Activated T-helper 2 cell treated with anti-CD3 and anti-CD28 coated beads, Interferon-gamma antibody, Interleukin-2, Interleukin-4, amounts not matched to agents 10 μg/mL and 5 μg/mL and 100 μg/mL, durations not matched to agents 14 hours and 24 hours and 36 hours (primary cell): ENCODE results near the gene JOSD1. TPM values are rescaled to one million over a fixed set of nuclear protein-coding genes. Genes with fewer than 3 reads are reported as not detected.
A peak's percentile ranks its signal among the peaks of the same experiment; 100 is the strongest.

ENCODE experiments used
- DNase-seq: peaks from one replicate; pipeline ENCODE4 v3.0.0; 2021; ENCODE audit warnings: low spot score
- H3K27ac Mint-ChIP-seq: one replicate; pipeline ENCODE4 v1.8.0; 2021; ENCODE audit warnings: mixed read lengths
- H3K27me3 Mint-ChIP-seq: one replicate; pipeline ENCODE4 v1.8.0; 2021; ENCODE audit warnings: low read depth, mixed read lengths
- H3K36me3 Mint-ChIP-seq: one replicate; pipeline ENCODE4 v1.8.0; 2021; ENCODE audit warnings: low read depth, mixed read lengths
- H3K4me1 Mint-ChIP-seq: one replicate; pipeline ENCODE4 v1.8.0; 2021; ENCODE audit warnings: low read depth, mixed read lengths
- H3K4me3 Mint-ChIP-seq: one replicate; pipeline ENCODE4 v1.8.0; 2021; ENCODE audit warnings: low read depth, mild to moderate bottlenecking, moderate library complexity, mixed read lengths
- H3K9me3 Mint-ChIP-seq: one replicate; pipeline ENCODE4 v1.8.0; 2021; ENCODE audit warnings: mixed read lengths
- intact Hi-C: fragments of 100-400 bp; cut with micrococcal nuclease; formaldehyde crosslinking; loops from one replicate; pipeline ENCODE4 v1.15.1; 2023
- total RNA-seq: library from RNA; stranded (reverse); gene quantifications from 2 replicates; pipeline ENCODE4 v1.2.3, GENCODE V29; 2022

Gene JOSD1
- total RNA-seq, 1 donor from 2014 or later = 101 TPM

DNA sequence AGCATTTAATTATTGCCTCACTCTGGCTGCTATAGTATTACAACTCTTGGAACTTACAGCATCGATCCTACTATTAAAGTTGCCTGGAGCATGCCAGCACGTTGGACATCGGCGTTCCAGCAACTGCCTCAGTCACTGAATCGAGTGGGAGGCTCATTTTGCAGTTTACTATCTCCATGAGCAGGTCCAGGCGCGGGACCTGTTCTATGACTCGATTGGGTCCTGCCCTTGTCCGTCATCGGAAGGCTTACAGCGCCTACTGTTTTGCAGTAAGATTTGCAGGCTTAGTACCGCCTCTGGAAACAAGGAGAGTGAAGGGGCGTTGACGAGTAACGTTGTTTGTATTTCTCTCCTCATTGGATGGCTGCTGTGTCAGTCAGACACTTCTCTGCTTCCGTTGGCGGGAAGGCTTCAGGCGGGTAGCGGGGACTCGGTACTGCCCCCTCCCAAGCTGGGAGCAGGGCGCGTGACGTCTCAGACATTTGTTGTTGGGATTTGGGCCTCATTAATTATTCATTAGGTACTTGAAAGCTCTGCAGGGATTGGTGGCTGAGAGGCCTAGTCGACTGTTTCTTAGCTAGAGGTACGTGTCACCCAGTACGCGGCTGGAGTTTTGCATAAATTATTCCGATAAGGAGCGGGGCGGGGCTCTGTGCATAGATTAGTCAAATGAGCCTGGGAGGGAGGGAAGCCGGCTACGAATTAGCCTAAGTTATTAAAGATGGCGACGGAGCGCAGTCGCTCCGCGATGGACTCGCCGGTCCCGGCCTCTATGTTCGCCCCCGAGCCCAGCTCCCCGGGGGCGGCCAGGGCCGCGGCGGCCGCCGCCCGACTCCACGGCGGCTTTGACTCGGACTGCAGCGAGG, 4.7 kb upstream of the JOSD1 start, which contains the start of gene GTPBP1:
GTPBP1 (plus strand) TSS at position 710 of the 866 bp plus-strand sequence; CDS start at position 722, 12 bp downstream.
- Mint-ChIP-seq H3K36me3 (peaks cover 36% of the 10 kb centered on the region), H3K27ac (peak within 1 kb of the TSS; percentile 100), H3K27me3 (no peaks in the 10 kb centered on the region), H3K9me3 (no peaks in the 10 kb centered on the region), H3K4me1 (peaks cover 41% of the 10 kb centered on the region), H3K4me3 (peak within 1 kb of the TSS; percentile 91)
- peak; percentile 98 for DNase-seq
- intact Hi-C loops = loop anchor here (1.0 to 10.0 kb wide), 5 partner anchors 49 to 311 kb away; partner anchors contain the start of genes CBY1, DDX17, DMC1 and FAM227A

DNA sequence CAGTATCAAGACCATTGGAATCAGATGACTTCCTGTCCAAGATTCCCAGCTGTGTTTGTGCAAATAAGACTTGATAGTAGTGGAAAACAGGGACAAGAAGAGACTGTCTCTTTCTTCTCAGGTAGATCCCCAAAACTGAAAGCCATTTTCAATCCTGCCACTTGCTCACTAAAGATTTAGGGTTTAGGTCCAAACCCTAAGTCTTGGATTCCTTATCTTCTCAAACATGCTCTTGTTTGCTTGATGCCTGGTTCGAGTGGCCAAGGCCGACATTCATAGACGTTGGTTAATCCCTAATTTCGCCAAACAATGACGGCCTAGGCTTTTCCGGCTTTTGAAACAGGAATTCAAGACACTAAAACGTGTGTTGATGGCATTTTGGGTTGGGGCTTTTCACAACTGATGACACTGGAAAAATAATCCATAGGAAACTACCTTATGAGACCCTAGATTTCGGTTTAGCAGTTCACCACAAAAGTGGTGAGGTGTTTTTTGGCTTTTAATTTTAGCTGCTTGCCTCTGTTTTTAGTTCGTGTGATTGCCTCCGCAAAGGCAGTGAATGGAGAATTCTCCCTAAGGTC, 4.0 kb upstream of the JOSD1 start:
- Mint-ChIP-seq H3K4me1 (peaks cover 37% of the 10 kb centered on the region), H3K4me3 (peak overlapping the region; percentile 86), H3K36me3 (peaks cover 35% of the 10 kb centered on the region), H3K9me3 (no peaks in the 10 kb centered on the region), H3K27ac (peak overlapping the region; percentile 100), H3K27me3 (no peaks in the 10 kb centered on the region)
- no peak for DNase-seq
- intact Hi-C loops = loop anchor here (1.0 to 10.0 kb wide), 5 partner anchors 48 to 310 kb away; partner anchors contain the start of genes CBY1, DDX17, DMC1 and FAM227A

DNA sequence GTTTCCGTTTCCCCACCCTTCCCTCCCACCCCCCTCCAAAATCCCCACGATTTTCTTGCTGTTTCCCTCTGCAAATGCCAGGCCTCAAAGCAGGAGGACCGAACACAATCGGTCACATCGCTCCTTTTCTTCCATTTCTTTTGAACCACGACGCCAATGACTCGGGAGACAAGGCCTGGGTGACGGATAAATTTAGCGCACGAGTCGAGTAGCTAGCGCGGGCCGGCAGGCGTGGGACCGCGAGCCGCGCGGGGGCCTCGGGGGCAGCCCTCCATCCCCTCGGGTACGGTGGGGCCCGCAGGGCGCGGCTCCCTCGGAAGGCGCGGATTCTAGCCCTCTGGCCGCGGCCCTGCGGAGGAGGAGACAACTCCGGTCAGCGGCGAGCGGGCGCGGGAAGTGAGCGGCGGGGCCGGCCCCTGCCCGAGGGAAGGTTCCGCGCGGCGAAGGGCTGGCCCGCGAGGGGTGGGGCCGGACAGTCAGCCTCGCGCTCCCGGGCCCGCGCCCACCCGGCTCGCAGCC, 414 bp downstream of the JOSD1 start:
- H3K4me1 Mint-ChIP-seq = peaks cover 40% of the 10 kb centered on the region
- intact Hi-C loops = loop anchor here (2.0 to 10.0 kb wide), 3 partner anchors 20 to 306 kb away; partner anchors contain the start of genes DMC1 and TOMM22
- peak overlapping the region; percentile 92 for H3K4me3 Mint-ChIP-seq
- H3K27ac Mint-ChIP-seq = peak overlapping the region; percentile 94
- DNase-seq = no peak
- no peaks in the 10 kb centered on the region for H3K27me3 Mint-ChIP-seq
- no peaks in the 10 kb centered on the region for H3K9me3 Mint-ChIP-seq
- peaks cover 40% of the 10 kb centered on the region for H3K36me3 Mint-ChIP-seq

DNA sequence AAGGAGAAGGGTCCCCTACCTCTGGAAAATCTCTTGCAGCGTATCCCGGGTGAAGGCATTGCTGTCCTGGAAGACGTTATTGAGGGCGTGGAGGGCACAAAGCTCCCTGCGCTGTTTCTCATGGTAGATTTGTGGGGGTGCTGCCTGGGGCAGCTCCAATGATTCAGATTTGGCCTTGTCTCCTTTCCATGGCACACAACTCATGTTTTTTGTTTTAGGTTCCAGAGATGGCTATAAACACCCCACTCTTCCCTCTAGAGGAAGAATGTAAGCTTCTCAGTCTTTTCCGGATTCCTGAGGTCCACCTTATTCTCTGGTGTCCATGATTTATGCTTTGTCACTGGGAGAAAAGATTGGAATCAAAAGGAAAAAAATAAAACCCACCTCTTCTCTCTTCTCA, 959 bp downstream of the JOSD1 start:
- no peaks in the 10 kb centered on the region for H3K27me3 Mint-ChIP-seq
- peaks cover 46% of the 10 kb centered on the region for H3K36me3 Mint-ChIP-seq
- H3K27ac Mint-ChIP-seq = peak overlapping the region; percentile 94
- H3K4me1 Mint-ChIP-seq = peaks cover 40% of the 10 kb centered on the region
- no peaks in the 10 kb centered on the region for H3K9me3 Mint-ChIP-seq
- intact Hi-C loops = loop anchor here (2.0 to 10.0 kb wide), 3 partner anchors 19 to 305 kb away; partner anchors contain the start of genes DMC1 and TOMM22
- H3K4me3 Mint-ChIP-seq = peak overlapping the region; percentile 92
- no peak for DNase-seq

DNA sequence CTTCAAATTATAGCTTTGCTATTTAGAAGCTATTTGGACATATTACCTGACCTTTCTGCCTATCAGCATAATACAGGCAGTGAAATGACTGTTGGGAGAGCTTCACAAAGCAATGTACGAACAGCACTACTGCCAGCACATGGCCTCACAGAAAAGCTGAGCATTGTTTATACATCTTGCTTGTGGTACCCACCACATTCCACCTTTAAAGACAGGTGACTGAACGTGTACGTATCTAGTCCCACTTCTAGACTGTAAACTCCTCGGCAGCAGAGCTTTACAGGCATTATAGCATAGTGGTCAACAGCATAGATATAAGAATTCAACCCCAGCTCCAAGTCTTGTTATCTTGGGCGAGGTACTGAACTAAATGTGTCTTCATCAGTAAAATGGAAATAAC, 1.6 kb downstream of the JOSD1 start:
- H3K9me3 Mint-ChIP-seq = no peaks in the 10 kb centered on the region
- H3K4me3 Mint-ChIP-seq = peak overlapping the region; percentile 92
- H3K27ac Mint-ChIP-seq = peak overlapping the region; percentile 94
- H3K36me3 Mint-ChIP-seq = peaks cover 51% of the 10 kb centered on the region
- H3K27me3 Mint-ChIP-seq = no peaks in the 10 kb centered on the region
- intact Hi-C loops = no loop called here
- H3K4me1 Mint-ChIP-seq = peaks cover 39% of the 10 kb centered on the region
- no peak for DNase-seq

DNA sequence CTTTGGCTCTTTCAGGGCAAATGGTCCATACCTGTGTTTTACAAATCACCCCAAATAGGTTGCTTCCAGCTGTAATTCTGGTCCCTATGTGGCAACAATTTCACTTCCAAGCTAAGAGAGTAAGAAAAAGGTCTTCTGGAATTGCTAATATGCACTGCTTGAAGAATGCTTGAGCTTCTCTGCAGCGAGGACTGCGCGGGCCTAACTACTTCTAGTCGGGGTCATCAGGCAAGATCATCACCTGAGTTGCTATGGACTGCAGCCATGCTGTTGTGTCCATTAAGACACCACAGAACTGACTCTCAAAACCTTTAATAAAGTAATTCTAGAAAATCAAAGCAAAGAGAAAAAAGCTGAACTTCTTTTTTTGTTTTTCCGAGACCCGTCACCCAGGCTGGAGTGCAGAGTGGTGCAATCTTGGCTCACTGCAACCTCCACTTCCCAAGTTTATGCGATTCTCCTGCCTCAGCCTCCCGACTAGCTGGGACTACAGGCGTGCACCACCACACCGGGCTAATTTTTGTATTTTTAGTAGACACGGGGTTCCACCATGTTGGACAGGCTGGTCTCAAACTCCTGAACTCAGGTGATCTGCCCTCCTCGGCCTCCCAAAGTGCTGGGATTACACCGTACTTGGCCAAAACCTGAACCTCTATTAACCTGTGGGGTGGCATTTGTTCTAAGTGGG, 2.2 kb downstream of the JOSD1 start:
- H3K4me3 Mint-ChIP-seq = peak overlapping the region; percentile 92
- intact Hi-C loops = no loop called here
- peaks cover 45% of the 10 kb centered on the region for H3K4me1 Mint-ChIP-seq
- no peaks in the 10 kb centered on the region for H3K9me3 Mint-ChIP-seq
- H3K27ac Mint-ChIP-seq = peak overlapping the region; percentile 94
- no peaks in the 10 kb centered on the region for H3K27me3 Mint-ChIP-seq
- no peak for DNase-seq
- H3K36me3 Mint-ChIP-seq = peaks cover 57% of the 10 kb centered on the region

DNA sequence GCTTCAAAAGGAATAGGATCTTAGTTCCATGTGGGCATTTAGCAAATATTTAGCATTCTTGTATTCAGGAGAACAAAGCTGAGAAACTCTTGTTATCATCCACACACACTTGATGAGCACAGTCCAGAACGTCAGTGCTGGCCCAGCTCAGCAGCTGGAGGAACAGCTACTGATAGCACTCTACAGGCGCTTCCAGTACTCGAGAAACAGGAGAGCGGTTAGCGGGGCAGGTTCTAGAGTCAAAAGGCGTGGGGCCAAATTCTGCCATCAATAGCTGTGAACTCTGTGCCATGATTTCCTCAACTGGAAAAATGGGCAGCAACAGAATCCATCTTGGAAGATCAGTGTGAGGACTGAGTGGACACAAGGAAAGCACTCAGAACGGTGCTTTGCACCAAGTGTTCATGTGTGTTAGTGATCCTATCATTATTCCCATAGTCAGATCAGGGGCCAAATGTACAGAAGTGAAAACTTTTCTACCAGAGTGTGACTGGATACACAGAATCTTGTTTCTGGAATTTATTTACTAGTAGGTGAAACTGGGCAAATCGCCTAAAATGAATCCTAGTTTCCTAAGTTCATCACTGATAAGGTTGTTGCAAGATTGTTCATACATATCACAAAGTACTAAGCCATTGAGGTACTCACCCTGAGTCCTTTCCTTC, 3.2 kb downstream of the JOSD1 start:
- DNase-seq = no peak
- H3K4me3 Mint-ChIP-seq = peak overlapping the region; percentile 92
- peak overlapping the region; percentile 84 for H3K27ac Mint-ChIP-seq
- H3K36me3 Mint-ChIP-seq = peaks cover 66% of the 10 kb centered on the region
- no peaks in the 10 kb centered on the region for H3K27me3 Mint-ChIP-seq
- H3K4me1 Mint-ChIP-seq = peaks cover 51% of the 10 kb centered on the region
- H3K9me3 Mint-ChIP-seq = no peaks in the 10 kb centered on the region
- intact Hi-C loops = no loop called here

DNA sequence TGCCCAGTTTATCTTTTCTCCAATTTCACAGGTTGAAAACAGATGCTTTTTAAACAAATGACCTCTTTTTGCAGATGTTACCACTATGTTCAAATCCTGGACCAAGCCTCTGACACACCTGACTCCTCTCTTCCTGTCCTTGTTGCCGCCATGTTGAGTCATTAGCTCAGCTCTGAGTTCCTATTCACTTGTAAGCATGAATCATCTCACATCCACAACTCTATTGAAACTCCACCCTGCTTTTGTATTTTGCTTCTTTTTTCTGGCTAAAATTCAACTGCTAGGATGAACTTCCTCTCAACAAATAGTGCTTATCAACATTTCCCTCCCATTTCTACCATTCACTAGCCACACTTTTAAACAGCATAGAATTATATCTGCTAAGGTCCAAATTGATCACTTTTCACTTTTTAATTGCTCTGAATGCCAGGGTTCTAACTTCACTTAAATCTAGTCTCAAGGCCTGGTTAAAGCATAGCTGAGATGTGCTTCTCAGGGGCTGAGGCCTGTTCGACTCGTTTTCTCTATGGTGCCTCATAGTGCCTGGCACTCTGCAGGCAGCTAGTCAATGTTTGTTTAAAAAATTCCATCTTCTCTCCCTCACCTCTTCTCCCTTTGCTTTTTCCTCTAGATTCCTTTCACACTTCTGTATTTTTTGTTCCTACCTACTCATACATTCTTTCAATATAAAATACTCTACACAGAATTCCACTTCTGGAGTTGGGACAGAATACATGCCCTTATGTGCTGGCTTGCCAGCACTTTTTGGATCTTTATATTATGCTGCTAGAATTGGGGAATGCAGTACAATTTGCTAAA, 3.9 kb downstream of the JOSD1 start:
- H3K4me1 Mint-ChIP-seq = peaks cover 51% of the 10 kb centered on the region
- no peak for DNase-seq
- peaks cover 73% of the 10 kb centered on the region for H3K36me3 Mint-ChIP-seq

DNA sequence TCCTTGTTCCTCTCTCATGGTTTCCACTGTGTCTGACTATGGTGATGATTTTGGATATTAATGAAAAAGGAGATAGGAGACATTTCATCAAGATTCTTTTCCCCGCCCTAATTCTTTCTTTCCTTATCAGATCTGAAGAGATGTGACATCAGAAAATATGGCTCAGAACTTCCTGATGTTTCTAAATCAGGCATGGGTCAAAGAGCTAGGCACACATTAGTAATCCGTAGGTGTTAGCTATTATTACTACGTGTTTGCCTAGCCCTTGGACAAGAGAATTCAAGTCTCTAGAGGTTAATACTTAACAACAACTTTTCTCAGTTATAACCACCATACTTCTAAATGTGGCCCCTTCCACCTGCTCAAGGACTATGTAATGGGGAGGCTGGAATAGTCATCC, 5.8 kb downstream of the JOSD1 start:
- H3K27ac Mint-ChIP-seq = peak overlapping the region; percentile 77
- peaks cover 54% of the 10 kb centered on the region for H3K4me1 Mint-ChIP-seq
- peaks cover 82% of the 10 kb centered on the region for H3K36me3 Mint-ChIP-seq
- H3K27me3 Mint-ChIP-seq = no peaks in the 10 kb centered on the region
- no peak overlapping the region for H3K4me3 Mint-ChIP-seq
- intact Hi-C loops = no loop called here
- no peak for DNase-seq
- H3K9me3 Mint-ChIP-seq = no peaks in the 10 kb centered on the region

More for the DNA sequence above, 3.9 kb downstream of the JOSD1 start:
- Mint-ChIP-seq H3K27me3 (no peaks in the 10 kb centered on the region), H3K9me3 (no peaks in the 10 kb centered on the region), H3K4me3 (peak overlapping the region; percentile 92), H3K27ac (peak overlapping the region; percentile 84)
- intact Hi-C loops = no loop called here

DNA sequence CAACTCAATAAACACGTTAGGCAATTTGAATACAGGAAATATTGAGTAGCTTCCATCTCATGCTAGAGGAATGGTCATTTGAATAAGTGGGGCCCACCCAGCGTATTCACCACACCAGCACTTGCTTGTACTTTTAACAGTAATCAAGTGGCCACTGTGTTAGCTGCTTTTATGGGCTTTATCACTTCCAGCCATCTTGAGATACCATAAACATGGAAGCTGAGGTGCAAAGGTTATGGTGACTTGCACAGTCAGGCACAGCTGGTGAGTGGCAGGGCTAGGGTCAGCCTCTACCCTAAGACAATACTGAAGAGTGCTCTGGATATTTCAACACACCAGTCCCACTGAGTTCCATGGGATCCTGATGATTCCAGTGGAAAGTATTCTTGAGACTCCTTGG, 6.7 kb downstream of the JOSD1 start:
- no peaks in the 10 kb centered on the region for H3K9me3 Mint-ChIP-seq
- no peak overlapping the region for H3K4me3 Mint-ChIP-seq
- no peaks in the 10 kb centered on the region for H3K27me3 Mint-ChIP-seq
- H3K27ac Mint-ChIP-seq = peak overlapping the region; percentile 64
- DNase-seq = no peak
- H3K4me1 Mint-ChIP-seq = peaks cover 53% of the 10 kb centered on the region
- H3K36me3 Mint-ChIP-seq = peaks cover 82% of the 10 kb centered on the region
- intact Hi-C loops = no loop called here

DNA sequence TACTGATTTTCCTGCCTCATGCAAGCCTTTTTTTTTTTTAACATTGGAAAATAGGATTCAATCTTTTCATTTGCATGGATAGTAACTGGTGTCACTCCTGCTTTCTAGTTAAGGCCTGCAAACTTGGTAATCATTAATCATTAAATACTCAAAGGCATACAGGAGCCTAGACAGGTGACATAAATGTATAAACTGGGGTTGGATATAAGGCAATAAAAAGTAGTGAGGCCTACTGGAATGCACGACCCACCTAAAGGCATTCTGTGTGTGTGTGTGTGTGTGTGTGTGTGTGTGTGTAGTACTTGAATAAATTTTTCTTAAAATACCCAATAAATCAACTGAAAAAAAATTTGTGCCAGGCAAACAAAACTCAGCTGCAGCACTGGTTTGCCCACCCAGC, 11.1 kb downstream of the JOSD1 start:
- DNase-seq = no peak
- Mint-ChIP-seq H3K9me3 (no peaks in the 10 kb centered on the region), H3K4me1 (peaks cover 18% of the 10 kb centered on the region), H3K36me3 (peaks cover 86% of the 10 kb centered on the region), H3K27me3 (no peaks in the 10 kb centered on the region), H3K27ac (no peak overlapping the region), H3K4me3 (no peak overlapping the region)
- intact Hi-C loops = no loop called here
